Measurements from ENCODE around the gene ANKRD23. TPM values are rescaled to one million over a fixed set of nuclear protein-coding genes. Genes with fewer than 3 reads are reported as not detected.
A peak's percentile ranks its signal among the peaks of the same experiment; 100 is the strongest.

Gene ANKRD23
- total and polyA plus RNA-seq, 2 of the 13 experiments (the other 11 are each of a cell fraction or from before 2014, with no cell fraction given), result 1.5 to 1.6 TPM

GRCh38 chr2:96882906-96883305 is 39.1 kb upstream of the ANKRD23 start:
- DNase-seq (ENCODE audit: low spot score), result no peak
- peaks cover 37 to 94% of the 10 kb centered on the region in 2 experiments for H3K27me3 ChIP-seq (ENCODE audit: control insufficient read depth in 1 of 2, insufficient read depth in 2 of 2, low read length in 2 of 2)
- ChIA-PET CTCF (ENCODE audit: low intra/inter-chr PET ratio, low total read pairs) (no interaction called here), POLR2A (interaction anchor here (1.5 kb wide), 1 partner anchor 21 kb away, joined by 4 read pairs; no protein-coding TSS in a partner anchor)
- no peak for TF ChIP-seq ZNF446 (CRISPR knock-in tag; IDR thresholded peaks at IDR 0.05)
- no peak for TF ChIP-seq ZNF263 (CRISPR knock-in tag; IDR thresholded peaks at IDR 0.05)
- no peak overlapping the region for H3K9ac ChIP-seq (ENCODE audit: insufficient read depth, low read depth, low read length)
- H3K4me3 ChIP-seq (replicated peaks in 1 of 3; ENCODE audit: insufficient read depth in 1 of 3, low read depth in 2 of 3, low read length in 3 of 3), result no peak overlapping the region
- intact Hi-C loops (cut with micrococcal nuclease; ENCODE audit: unreplicated experiment), result no loop called here
- 32% methylated on average over 4 of the region's 8 CpGs for WGBS (ENCODE audit: low lambda C conversion rate)
- H3K27ac ChIP-seq (ENCODE audit: extremely low read length, insufficient read depth, low read length), result no peak overlapping the region
- no peak for FAIRE-seq
- H3K4me1 ChIP-seq (ENCODE audit: insufficient read depth, low read length), result no peaks in the 10 kb centered on the region
- H2AFZ ChIP-seq (ENCODE audit: low read length), result no peak overlapping the region
- no peak overlapping the region for H3K4me2 ChIP-seq (ENCODE audit: low read depth, low read length)
- no peak for ATAC-seq
- H3K79me2 ChIP-seq (ENCODE audit: insufficient read depth, low read length), result no peaks in the 10 kb centered on the region
- in situ Hi-C loops (cut with HindIII; ENCODE audit: extremely low pct_ligation_motif_present, low pct_unique_long_range_greater_than_20kb), result no loop called here
- no peaks in the 10 kb centered on the region for H3K36me3 ChIP-seq (replicated peaks in 1 of 2; ENCODE audit: control insufficient read depth in 1 of 2, insufficient read depth in 2 of 2, low read length in 2 of 2)
- no peaks in the 10 kb centered on the region for H3K9me3 ChIP-seq (ENCODE audit: low read length)
- BruUV-seq (replicated peaks), result no TSS peak
- H4K20me1 ChIP-seq (ENCODE audit: insufficient read depth, low read length), result no peaks in the 10 kb centered on the region; the same call in 1 of the 2 replicates

- DNase-seq (ENCODE audit: low spot score) (no peak), ATAC-seq (no peak), FAIRE-seq (no peak)
- no TSS peak for BruUV-seq (replicated peaks)
- Histone ChIP-seq H3K27me3 (ENCODE audit: control insufficient read depth in 1 of 2, insufficient read depth in 2 of 2, low read length in 2 of 2) (peaks cover 40 to 93% of the 10 kb centered on the region in 2 experiments), H4K20me1 (ENCODE audit: insufficient read depth, low read length) (no peaks in the 10 kb centered on the region; the same call in 1 of the 2 replicates), H3K27ac (ENCODE audit: extremely low read length, insufficient read depth, low read length) (no peak overlapping the region), H3K79me2 (ENCODE audit: insufficient read depth, low read length) (no peaks in the 10 kb centered on the region), H3K4me1 (ENCODE audit: insufficient read depth, low read length) (no peaks in the 10 kb centered on the region), H3K4me3 (replicated peaks in 1 of 3; ENCODE audit: insufficient read depth in 1 of 3, low read depth in 2 of 3, low read length in 3 of 3) (no peak overlapping the region), H3K4me2 (ENCODE audit: low read depth, low read length) (no peak overlapping the region), H3K36me3 (replicated peaks in 1 of 2; ENCODE audit: control insufficient read depth in 1 of 2, insufficient read depth in 2 of 2, low read length in 2 of 2) (no peaks in the 10 kb centered on the region), H2AFZ (ENCODE audit: low read length) (no peak overlapping the region), H3K9ac (ENCODE audit: insufficient read depth, low read depth, low read length) (no peak overlapping the region), H3K9me3 (ENCODE audit: low read length) (no peaks in the 10 kb centered on the region)
- POLR2A ChIA-PET, result interaction anchor here (1.5 kb wide), 1 partner anchor 20 kb away, joined by 4 read pairs; no protein-coding TSS in a partner anchor
- WGBS (ENCODE audit: low lambda C conversion rate), result 0% methylated on average over 5 of the region's 12 CpGs
- TF ChIP-seq IRF1 (CRISPR knock-in tag; IDR thresholded peaks at IDR 0.05; ENCODE audit: low read depth) (no peak), BATF2 (CRISPR knock-in tag; IDR thresholded peaks at IDR 0.05) (no peak), ZNF687 (CRISPR knock-in tag; IDR thresholded peaks at IDR 0.05) (peak; percentile 24; the same call in 1 of the 2 replicates), ZNF12 (CRISPR knock-in tag; IDR thresholded peaks at IDR 0.05) (no peak), ZNF225 (CRISPR knock-in tag; IDR thresholded peaks at IDR 0.05) (no peak)
- CTCF ChIA-PET (ENCODE audit: low intra/inter-chr PET ratio, low total read pairs), result no interaction called here
- in situ Hi-C loops (cut with HindIII; ENCODE audit: extremely low pct_ligation_motif_present, low pct_unique_long_range_greater_than_20kb), result no loop called here
- intact Hi-C loops (cut with micrococcal nuclease; ENCODE audit: unreplicated experiment), result no loop called here
Measured at GRCh38 chr2:96882230-96882629, 38.4 kb upstream of the ANKRD23 start.

Data from HepG2 (cell line).